IMR-90 (cell line): ENCODE data around the gene SLF1. TPM values are rescaled to one million over a fixed set of nuclear protein-coding genes. Genes with fewer than 3 reads are reported as not detected.

Experiments
- ATAC-seq: fragments of 200-7000 bp; cut with Tn5 transposase; 2 replicates; pipeline ENCODE4 v1.9.1; 2020; ENCODE audit warnings: low read depth, mild to moderate bottlenecking, moderate library complexity
- BruUV-seq: library from RNA; stranded (reverse); fragments of 400-500 nt; replicated peaks from 2 replicates; lab custom pipeline; 2021; lab: Mats Ljungman, UMichigan
- CTCF ChIA-PET: fragments of 300-600 bp; formaldehyde crosslinking; extraction: SDS; loops from one replicate; lab custom pipeline; 2021; ENCODE audit warnings: antibody characterized with exemption; lab: Yijun Ruan, JAX
- POLR2A ChIA-PET: fragments of 300-600 bp; sonication (Branson Sonifier 250); formaldehyde crosslinking; loops from one replicate; lab custom pipeline; 2022; ENCODE audit warnings: antibody characterized with exemption; ENCODE audit not compliant: unreplicated experiment; lab: Charles Lee
- DNase-seq: peaks from one replicate; pipeline ENCODE4 v3.0.0; 2013
- H2AFZ ChIP-seq: replicated peaks from 2 replicates; pipeline ENCODE3; 2013; ENCODE audit warnings: low read length, mild to moderate bottlenecking; ENCODE audit not compliant: poor library complexity
- H2AK5ac ChIP-seq: 2 replicates; pipeline ENCODE4 v1.6.1; 2013; ENCODE audit warnings: low read depth, low read length, inconsistent platforms
- H2AK9ac ChIP-seq: replicated peaks from 2 replicates; pipeline ENCODE3; 2013; ENCODE audit warnings: mild to moderate bottlenecking, low read depth, low read length, moderate library complexity; ENCODE audit not compliant: poor library complexity
- H2BK120ac ChIP-seq: 2 replicates; pipeline ENCODE4 v1.6.1; 2013; ENCODE audit warnings: low read depth, low read length, inconsistent platforms
- H2BK15ac ChIP-seq: 3 replicates; pipeline ENCODE4 v1.6.1; 2013; ENCODE audit warnings: low read depth, low read length, inconsistent platforms
- H2BK20ac ChIP-seq: 2 replicates; pipeline ENCODE4 v1.6.1; 2013; ENCODE audit warnings: low read depth, mild to moderate bottlenecking, inconsistent platforms, low read length, moderate library complexity
- H2BK5ac ChIP-seq: 2 replicates; pipeline ENCODE4 v1.6.1; 2013; ENCODE audit warnings: mild to moderate bottlenecking, low read depth, low read length, inconsistent platforms; ENCODE audit not compliant: poor library complexity, severe bottlenecking
- H3K14ac ChIP-seq: replicated peaks from 2 replicates; pipeline ENCODE4 v1.6.1; 2013; ENCODE audit warnings: low read depth, low read length, inconsistent platforms
- H3K18ac ChIP-seq: 2 replicates; pipeline ENCODE4 v1.6.1; 2013; ENCODE audit warnings: low read depth, low read length, control low read depth
- H3K23ac ChIP-seq: 2 replicates; pipeline ENCODE4 v1.6.1; 2013; ENCODE audit warnings: low read depth, low read length, inconsistent platforms
- H3K27ac ChIP-seq: 2 replicates; pipeline ENCODE4 v1.5.1; 2013; ENCODE audit warnings: mild to moderate bottlenecking, control low read depth, low read length; ENCODE audit not compliant: insufficient read depth
- H3K27me3 ChIP-seq: 2 replicates; pipeline ENCODE4 v1.6.1; 2013; ENCODE audit warnings: low read length; ENCODE audit not compliant: control insufficient read depth, insufficient read depth
- H3K36me3 ChIP-seq: 2 replicates; pipeline ENCODE4 v1.6.1; 2013; ENCODE audit warnings: low read length, mixed read lengths; ENCODE audit not compliant: control insufficient read depth, insufficient read depth
- H3K4ac ChIP-seq: 2 replicates; pipeline ENCODE4 v1.6.1; 2013; ENCODE audit warnings: low read depth, low read length, inconsistent platforms
- H3K4me1 ChIP-seq: 2 replicates; pipeline ENCODE4 v1.6.1; 2013; ENCODE audit warnings: low read length, mixed read lengths; ENCODE audit not compliant: control insufficient read depth, insufficient read depth
- H3K4me2 ChIP-seq: 2 replicates; pipeline ENCODE4 v1.6.1; 2013; ENCODE audit warnings: low read depth, mild to moderate bottlenecking, control low read depth, low read length, moderate library complexity
- H3K4me3 ChIP-seq: 2 replicates; pipeline ENCODE4 v1.5.1; 2013; ENCODE audit warnings: low read depth, mild to moderate bottlenecking, control low read depth, low read length, moderate library complexity; ENCODE audit not compliant: insufficient read depth
- H3K56ac ChIP-seq: 2 replicates; pipeline ENCODE4 v1.6.1; 2013; ENCODE audit warnings: low read length, inconsistent platforms; ENCODE audit not compliant: insufficient read depth; ENCODE audit errors: extremely low read depth
- H3K79me1 ChIP-seq, 2 experiments: 2 replicates each; pipeline ENCODE4 v1.6.1; 2013; ENCODE audit warnings: low read length in 2 of 2, inconsistent platforms in 1 of 2, low read depth in 1 of 2
- H3K9ac ChIP-seq: 2 replicates; pipeline ENCODE4 v1.6.1; 2013; ENCODE audit warnings: low read depth, low read length, control low read depth
- H3K9me1 ChIP-seq: 2 replicates; pipeline ENCODE4 v1.6.1; 2013; ENCODE audit warnings: low read length, inconsistent platforms; ENCODE audit not compliant: insufficient read depth
- H3K9me3 ChIP-seq: 2 replicates; pipeline ENCODE4 v1.6.1; 2013; ENCODE audit warnings: low read length; ENCODE audit not compliant: control insufficient read depth, insufficient read depth
- H4K20me1 ChIP-seq: 2 replicates; pipeline ENCODE4 v1.6.1; 2013; ENCODE audit warnings: low read length, inconsistent platforms; ENCODE audit not compliant: insufficient read depth
- H4K5ac ChIP-seq: 2 replicates; pipeline ENCODE4 v1.6.1; 2013; ENCODE audit warnings: mild to moderate bottlenecking, low read depth, low read length, control low read depth
- H4K8ac ChIP-seq, 2 experiments: 2 replicates each; pipeline ENCODE4 v1.6.1; 2013; ENCODE audit warnings: low read depth in 2 of 2, low read length in 2 of 2, control low read depth in 1 of 2, inconsistent platforms in 1 of 2
- H4K91ac ChIP-seq: 2 replicates; pipeline ENCODE4 v1.6.1; 2013; ENCODE audit warnings: low read depth, low read length, inconsistent platforms; ENCODE audit not compliant: insufficient read depth
- BHLHE40 ChIP-seq: fragments of 150-350 bp; IDR thresholded peaks from 2 replicates; pipeline ENCODE4 v1.6.1; 2016; ENCODE audit warnings: mild to moderate bottlenecking, low read depth, low read length
- CEBPB ChIP-seq: IDR thresholded peaks from 2 replicates; pipeline ENCODE4 v1.6.1; 2012; ENCODE audit warnings: low read depth, low read length, improper control_type of control experiment
- CHD1 ChIP-seq: IDR thresholded peaks from 2 replicates; pipeline ENCODE4 v1.6.1; 2012; ENCODE audit warnings: low read depth, low read length, improper control_type of control experiment
- CTCF ChIP-seq: conservative IDR thresholded peaks from 2 replicates; pipeline ENCODE4 v1.5.1; 2012; ENCODE audit warnings: mild to moderate bottlenecking, low read depth, low read length, improper control_type of control experiment
- ELK1 ChIP-seq: fragments of 150-350 bp; IDR thresholded peaks from 2 replicates; pipeline ENCODE4 v1.6.1; 2016; ENCODE audit warnings: low read depth, mild to moderate bottlenecking, low read length, moderate library complexity, borderline replicate concordance
- FOS ChIP-seq: fragments of 150-350 bp; IDR thresholded peaks from 2 replicates; pipeline ENCODE4 v1.6.1; 2016; ENCODE audit warnings: low read depth, low read length
- MAFK ChIP-seq: IDR thresholded peaks from 2 replicates; pipeline ENCODE4 v1.6.1; 2012; ENCODE audit warnings: low read depth, low read length, improper control_type of control experiment
- MAZ ChIP-seq: IDR thresholded peaks from 2 replicates; pipeline ENCODE4 v1.6.1; 2012; ENCODE audit warnings: low read depth, mild to moderate bottlenecking, low read length, improper control_type of control experiment, moderate library complexity, borderline replicate concordance
- RCOR1 ChIP-seq: IDR thresholded peaks from 2 replicates; pipeline ENCODE4 v1.6.1; 2012; ENCODE audit warnings: mild to moderate bottlenecking, low read length, improper control_type of control experiment; ENCODE audit not compliant: insufficient replicate concordance
- RFX5 ChIP-seq: IDR thresholded peaks from 2 replicates; pipeline ENCODE4 v1.8.0; 2012; ENCODE audit warnings: low read depth, mild to moderate bottlenecking, low read length, moderate library complexity
- USF2 ChIP-seq: fragments of 150-350 bp; IDR thresholded peaks from 2 replicates; pipeline ENCODE4 v1.6.1; 2017; ENCODE audit warnings: mild to moderate bottlenecking, antibody characterized with exemption, low read length, low read depth
- dilution Hi-C: fragments of 300-500 bp; cut with HindIII; formaldehyde crosslinking; loops from one replicate; pipeline ENCODE4 v1.14.3; 2018; ENCODE audit warnings: low sequenced_read_pairs; ENCODE audit not compliant: unreplicated experiment
- in situ Hi-C: fragments of 300-500 bp; cut with MboI; formaldehyde crosslinking; loops from 3 replicates; pipeline ENCODE4 v1.14.3; 2019; ENCODE audit warnings: low sequenced_read_pairs, inconsistent platforms, mixed read lengths
- intact Hi-C: fragments of 100-400 bp; cut with micrococcal nuclease; formaldehyde crosslinking; loops from 2 replicates; pipeline ENCODE4 v1.10.0; 2022
- polyA plus RNA-seq, 3 experiments: library from polyadenylated mRNA; depleted of rRNA; stranded (reverse); fragments of >200 nt; gene quantifications; 2 replicates each; pipeline ENCODE4 v1.2.3, GENCODE V29; 2012; ENCODE audit warnings: low replicate concordance in 1 of 3
- total RNA-seq: library from RNA; depleted of rRNA; stranded (reverse); fragments of >200 nt; gene quantifications from 2 replicates; pipeline ENCODE4 v1.2.3, GENCODE V29; 2012

The SLF1 gene
- total and polyA plus RNA-seq, 2 of the 4 experiments (the other 2 are of a cell fraction): 1.9 to 3.4 TPM

GRCh38 chr5:94689908-94690307, 71.4 kb downstream of the SLF1 start:
- Histone ChIP-seq H2AFZ (no peak overlapping the region), H2AK5ac (no peak overlapping the region), H4K20me1 (no peaks in the 10 kb centered on the region), H3K9me1 (0 out of 2 replicates have a peak, but pooled peaks cover 3% of the 10 kb centered on the region), H3K79me1 (no peaks in the 10 kb centered on the region), H2BK5ac (no peak overlapping the region), H3K4me3 (no peak overlapping the region), H2AK9ac (no peak overlapping the region), H3K18ac (no peak overlapping the region), H2BK120ac (no peak overlapping the region), H3K27me3 (no peaks in the 10 kb centered on the region), H3K4me1 (peaks cover 4% of the 10 kb centered on the region), H3K4me2 (no peak overlapping the region), H3K56ac (no peak overlapping the region), H3K4ac (no peak overlapping the region), H3K36me3 (peaks cover 2% of the 10 kb centered on the region; the same call in 1 of the 2 replicates), H3K27ac (no peak overlapping the region), H3K9ac (no peak overlapping the region), H3K9me3 (no peaks in the 10 kb centered on the region), H4K91ac (no peak overlapping the region), H3K23ac (no peak overlapping the region), H3K14ac (no peak overlapping the region), H4K5ac (no peak overlapping the region), H2BK20ac (no peak overlapping the region), H2BK15ac (no peak overlapping the region), H4K8ac (no peak overlapping the region)
- intact Hi-C loops (loop anchor here (5.0 to 10.0 kb wide), 5 partner anchors 73 to 1103 kb away; partner anchors contain the start of genes KIAA0825 and SLF1), dilution Hi-C loops (no loop called here), in situ Hi-C loops (loop anchor here (10.0 kb wide), 1 partner anchor 1105 kb away; the partner anchor contains the start of genes NR2F1 and NR2F1-AS1)
- ATAC-seq (no peak), DNase-seq (no peak)
- CTCF ChIA-PET: interaction anchor here (1.1 kb wide), 1 partner anchor 168 kb away, joined by 4 read pairs; no protein-coding TSS in a partner anchor
- no TSS peak for BruUV-seq
- POLR2A ChIA-PET: no interaction called here
- TF ChIP-seq ELK1: no peak
- TF ChIP-seq MAZ: no peak
- no peak for TF ChIP-seq FOS
- no peak for TF ChIP-seq RFX5
- no peak for TF ChIP-seq RCOR1
- TF ChIP-seq USF2: no peak
- no peak for TF ChIP-seq CEBPB
- TF ChIP-seq BHLHE40: no peak
- TF ChIP-seq MAFK: no peak
- TF ChIP-seq CTCF: no peak
- TF ChIP-seq CHD1: no peak
